HepG2 (cell line): ENCODE results near the gene PRDX5. TPM values are rescaled to one million over a fixed set of nuclear protein-coding genes. Genes with fewer than 3 reads are reported as not detected.

Experiments used
- FLYWCH1 ChIP-seq: sonication (generic); formaldehyde crosslinking; IDR thresholded peaks from 2 replicates; pipeline ENCODE4 v1.8.1; 2023; ENCODE audit warnings: mild to moderate bottlenecking, missing genetic modification reagents
- FOXK1 ChIP-seq: sonication (generic); formaldehyde crosslinking; IDR thresholded peaks from 2 replicates; pipeline ENCODE4 v1.4.0; 2020; ENCODE audit warnings: low read depth, missing genetic modification reagents, borderline replicate concordance
- HMGXB3 ChIP-seq: sonication (generic); formaldehyde crosslinking; IDR thresholded peaks from 2 replicates; pipeline ENCODE4 v1.4.0; 2020; ENCODE audit warnings: missing genetic modification reagents, borderline replicate concordance
- HNRNPUL1 ChIP-seq: fragments of 200-400 bp; formaldehyde crosslinking; IDR thresholded peaks from 2 replicates; pipeline ENCODE4 v1.6.1; 2017; ENCODE audit warnings: low read depth, mild to moderate bottlenecking, low read length, moderate library complexity
- IKZF4 ChIP-seq: sonication (generic); formaldehyde crosslinking; IDR thresholded peaks from 2 replicates; pipeline ENCODE4 v1.5.1; 2020; ENCODE audit warnings: borderline replicate concordance, mild to moderate bottlenecking, low read depth, missing genetic modification reagents; ENCODE audit errors: not compliant biosample characterization
- JUN ChIP-seq: sonication (generic); formaldehyde crosslinking; IDR thresholded peaks from 2 replicates; pipeline ENCODE4 v1.4.0; 2020; ENCODE audit warnings: mild to moderate bottlenecking, missing genetic modification reagents
- MEF2D ChIP-seq: sonication (generic); formaldehyde crosslinking; IDR thresholded peaks from 2 replicates; pipeline ENCODE4 v1.5.1; 2020; ENCODE audit warnings: mild to moderate bottlenecking, missing genetic modification reagents
- MIER2 ChIP-seq: IDR thresholded peaks from 2 replicates; pipeline ENCODE4 v1.6.1; 2016; ENCODE audit warnings: missing biosample characterization, missing genetic modification reagents
- MTF1 ChIP-seq: sonication (generic); formaldehyde crosslinking; IDR thresholded peaks from 2 replicates; pipeline ENCODE4 v1.5.0; 2020; ENCODE audit warnings: missing genetic modification reagents
- NFKB2 ChIP-seq: sonication (generic); formaldehyde crosslinking; IDR thresholded peaks from 2 replicates; pipeline ENCODE4 v1.4.0; 2020; ENCODE audit warnings: missing genetic modification reagents, borderline replicate concordance
- NR2F2 ChIP-seq: IDR thresholded peaks from 2 replicates; pipeline ENCODE4 v1.6.1; 2012; ENCODE audit warnings: low read depth, inconsistent platforms, borderline replicate concordance
- PHF20 ChIP-seq: sonication (generic); formaldehyde crosslinking; IDR thresholded peaks from 2 replicates; pipeline ENCODE4 v1.5.0; 2020; ENCODE audit warnings: mild to moderate bottlenecking, missing genetic modification reagents
- REL ChIP-seq: sonication (generic); formaldehyde crosslinking; conservative IDR thresholded peaks from 2 replicates; pipeline ENCODE4 v1.8.0; 2022; ENCODE audit warnings: mild to moderate bottlenecking, missing genetic modification reagents, moderate library complexity
- SP4 ChIP-seq: sonication (generic); formaldehyde crosslinking; IDR thresholded peaks from 2 replicates; pipeline ENCODE4 v1.8.1; 2023; ENCODE audit warnings: mild to moderate bottlenecking, missing genetic modification reagents
- ZBTB38 ChIP-seq: sonication (generic); formaldehyde crosslinking; IDR thresholded peaks from 2 replicates; pipeline ENCODE4 v1.5.1; 2020; ENCODE audit warnings: mild to moderate bottlenecking, missing genetic modification reagents
- ZBTB42 ChIP-seq: sonication (generic); formaldehyde crosslinking; IDR thresholded peaks from 2 replicates; pipeline ENCODE4 v1.5.0; 2020; ENCODE audit warnings: mild to moderate bottlenecking, missing genetic modification reagents
- ZBTB43 ChIP-seq: sonication (generic); formaldehyde crosslinking; conservative IDR thresholded peaks from 2 replicates; pipeline ENCODE4 v1.4.0; 2020; ENCODE audit warnings: missing genetic modification reagents
- ZBTB7B ChIP-seq: sonication (generic); formaldehyde crosslinking; IDR thresholded peaks from 2 replicates; pipeline ENCODE4 v1.4.0; 2020; ENCODE audit warnings: missing genetic modification reagents
- ZNF124 ChIP-seq: sonication (generic); formaldehyde crosslinking; IDR thresholded peaks from 2 replicates; pipeline ENCODE4 v1.4.0; 2020; ENCODE audit warnings: missing genetic modification reagents
- ZNF878 ChIP-seq: sonication (generic); formaldehyde crosslinking; IDR thresholded peaks from 2 replicates; pipeline ENCODE4 v1.8.1; 2023; ENCODE audit warnings: mild to moderate bottlenecking, missing genetic modification reagents, moderate library complexity
- polyA plus RNA-seq, 8 experiments: library from polyadenylated mRNA; depleted of rRNA in 3 of 8; stranded (reverse) in 7 of 8; unstranded in 1 of 8; fragments of >200 nt; fragmentation: Illumina TruSeq in 4 of 8; extraction: Trizol in 4 of 8; gene quantifications; 2 replicates each; pipeline versions ENCODE4 v1.2.1 to v1.2.3, GENCODE V29; 2011 to 2016; ENCODE audit warnings: low read depth in 4 of 8, missing spikeins in 1 of 8, mixed read lengths in 1 of 8; ENCODE audit not compliant: insufficient read depth in 1 of 8
- total RNA-seq, 5 experiments: library from RNA; depleted of rRNA; stranded (reverse); fragments of >200 nt; fragmentation: Illumina TruSeq; extraction: Trizol; gene quantifications; 2 replicates each; pipeline ENCODE4 v1.2.3, GENCODE V29; 2016; ENCODE audit warnings: low read depth in 1 of 5
- TF ChIP-seq, protein P1 (sequence below): sonication (generic); formaldehyde crosslinking; IDR thresholded peaks from 2 replicates; pipeline ENCODE4 v1.4.0; 2020; ENCODE audit warnings: missing genetic modification reagents

The PRDX5 gene
- total and polyA plus RNA-seq, 2 of the 13 experiments (the other 11 are each of a cell fraction or from before 2014, with no cell fraction given) = 215 to 311 TPM

GRCh38 chr11:64269540-64270220 is 48.2 kb upstream of the PRDX5 start (continued):
- TF ChIP-seq MEF2D (CRISPR knock-in tag) (peak; percentile 79), PHF20 (peak; percentile 93), NFKB2 (no peak), MIER2 (no peak; the same call in 1 of the 2 replicates), REL (CRISPR knock-in tag) (peak; percentile 68), NR2F2 (peak; percentile 49; the same call in 1 of the 2 replicates), ZNF878 (CRISPR knock-in tag) (no peak), ZBTB42 (no peak), JUN (CRISPR knock-in tag) (no peak), HNRNPUL1 (no peak), ZBTB38 (peak; percentile 36; the same call in 1 of the 2 replicates), IKZF4 (CRISPR knock-in tag) (no peak), ZNF124 (CRISPR knock-in tag) (no peak; the same call in none of the 2 replicates), SP4 (CRISPR knock-in tag) (peak; percentile 95), HMGXB3 (CRISPR knock-in tag) (peak; percentile 73; the same call in 1 of the 2 replicates), ZBTB43 (CRISPR knock-in tag) (peak; percentile 98), FOXK1 (peak; percentile 89; the same call in 1 of the 2 replicates), FLYWCH1 (CRISPR knock-in tag) (no peak), MTF1 (CRISPR knock-in tag) (no peak), ZBTB7B (CRISPR knock-in tag) (peak; percentile 79)
- TF ChIP-seq, protein P1, sequence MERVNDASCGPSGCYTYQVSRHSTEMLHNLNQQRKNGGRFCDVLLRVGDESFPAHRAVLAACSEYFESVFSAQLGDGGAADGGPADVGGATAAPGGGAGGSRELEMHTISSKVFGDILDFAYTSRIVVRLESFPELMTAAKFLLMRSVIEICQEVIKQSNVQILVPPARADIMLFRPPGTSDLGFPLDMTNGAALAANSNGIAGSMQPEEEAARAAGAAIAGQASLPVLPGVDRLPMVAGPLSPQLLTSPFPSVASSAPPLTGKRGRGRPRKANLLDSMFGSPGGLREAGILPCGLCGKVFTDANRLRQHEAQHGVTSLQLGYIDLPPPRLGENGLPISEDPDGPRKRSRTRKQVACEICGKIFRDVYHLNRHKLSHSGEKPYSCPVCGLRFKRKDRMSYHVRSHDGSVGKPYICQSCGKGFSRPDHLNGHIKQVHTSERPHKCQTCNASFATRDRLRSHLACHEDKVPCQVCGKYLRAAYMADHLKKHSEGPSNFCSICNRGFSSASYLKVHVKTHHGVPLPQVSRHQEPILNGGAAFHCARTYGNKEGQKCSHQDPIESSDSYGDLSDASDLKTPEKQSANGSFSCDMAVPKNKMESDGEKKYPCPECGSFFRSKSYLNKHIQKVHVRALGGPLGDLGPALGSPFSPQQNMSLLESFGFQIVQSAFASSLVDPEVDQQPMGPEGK (CRISPR knock-in tag) = peak; percentile 93
